ENCODE data around the gene POLD3. TPM values are rescaled to one million over a fixed set of nuclear protein-coding genes. Genes with fewer than 3 reads are reported as not detected.

POLD3 gene
- total and polyA plus RNA-seq, 2 of the 8 experiments (the other 6 are each of a cell fraction or from before 2014, with no cell fraction given): 18.1 to 29.3 TPM

DNA sequence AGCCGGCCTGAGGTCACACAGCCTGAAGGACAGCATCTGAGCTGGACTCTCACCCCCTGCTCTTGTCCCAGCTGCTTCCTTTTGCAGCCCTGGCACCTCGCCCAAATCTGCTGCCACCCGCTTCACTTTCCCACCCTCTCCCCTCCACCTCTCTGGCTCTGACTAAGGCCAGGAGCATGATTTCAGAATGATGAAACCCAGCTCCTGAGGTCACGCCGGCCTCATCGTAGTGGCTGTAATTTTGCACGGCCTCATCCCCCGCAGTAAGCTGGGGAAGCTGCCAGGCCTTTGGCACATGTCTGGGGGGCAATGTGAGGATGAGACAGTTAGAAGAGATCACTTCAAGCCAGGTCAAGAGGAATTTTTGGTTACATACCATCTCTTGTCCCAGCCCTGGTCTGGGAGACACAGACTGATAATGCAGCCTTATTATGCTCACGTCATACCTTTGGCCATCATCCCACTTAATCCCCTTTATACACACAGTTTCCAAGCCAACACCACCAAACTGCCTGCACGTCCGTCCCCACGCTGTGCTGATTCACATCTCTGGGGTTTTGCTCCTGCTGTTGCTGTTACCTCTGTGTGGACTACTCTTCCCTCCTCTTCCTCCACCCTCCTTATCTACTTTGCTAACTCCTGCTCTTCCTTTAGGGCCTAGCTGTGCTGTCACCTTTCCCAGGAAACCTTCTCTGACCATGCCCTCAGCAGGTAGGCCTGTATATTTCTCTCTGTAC lies 80.7 kb downstream of the POLD3 start:
- no peaks in the 10 kb centered on the region for H3K79me1 ChIP-seq (ENCODE audit: low read depth, low read length)
- no peaks in the 10 kb centered on the region for H3K36me3 ChIP-seq (ENCODE audit: control insufficient read depth in 2 of 4, insufficient read depth in 4 of 4, low read length in 3 of 4)
- no peak overlapping the region for H2BK15ac ChIP-seq (ENCODE audit: low read length)
- no peak overlapping the region for H3K56ac ChIP-seq (replicated peaks; ENCODE audit: insufficient read length, low read depth, low read length)
- H3K23ac ChIP-seq (ENCODE audit: insufficient read length): no peak overlapping the region
- DNase-seq (ENCODE audit: low read depth in 1 of 2, low spot score in 2 of 2) (peak in 1 of 2 experiments; percentile 40), FAIRE-seq (no peak)
- H2BK120ac ChIP-seq (replicated peaks; ENCODE audit: low read depth, low read length): no peak overlapping the region
- no peak overlapping the region; the same call in none of the 2 replicates for H3K18ac ChIP-seq (ENCODE audit: extremely low read depth, low read length)
- no peak overlapping the region for H3K4me3 ChIP-seq (ENCODE audit: extremely low read depth in 1 of 4, insufficient read depth in 2 of 4, low read depth in 3 of 4, low read length in 4 of 4)
- H3K4me1 ChIP-seq (replicated peaks in 1 of 4; ENCODE audit: control insufficient read depth in 3 of 4, insufficient read depth in 4 of 4, low read length in 3 of 4): no peaks in the 10 kb centered on the region
- H3K9me3 ChIP-seq (ENCODE audit: insufficient read depth in 2 of 2, low read depth in 1 of 2, low read length in 1 of 2): 0 out of 4 replicates have a peak, but pooled peaks cover 0 to 2% of the 10 kb centered on the region in 2 experiments
- H3K4ac ChIP-seq (replicated peaks; ENCODE audit: insufficient read length, low read depth, low read length): no peak overlapping the region
- no peaks in the 10 kb centered on the region for H4K20me1 ChIP-seq (replicated peaks in 1 of 2; ENCODE audit: control insufficient read depth in 1 of 2, insufficient read depth in 2 of 2, low read length in 2 of 2)
- H2BK5ac ChIP-seq (ENCODE audit: low read depth, low read length): no peak overlapping the region; the same call in 1 of the 2 replicates
- no peak overlapping the region for H2BK12ac ChIP-seq (ENCODE audit: low read depth, low read length)
- H3K27ac ChIP-seq (ENCODE audit: low read depth, low read length): no peak overlapping the region
- H3K23me2 ChIP-seq (ENCODE audit: low read depth, low read length): no peaks in the 10 kb centered on the region
- no peak overlapping the region for H4K91ac ChIP-seq (replicated peaks; ENCODE audit: insufficient read length, low read length)
- H3K14ac ChIP-seq (ENCODE audit: insufficient read length): no peak overlapping the region
- no peak overlapping the region for H2AK5ac ChIP-seq (ENCODE audit: low read depth, low read length)
- ChIA-PET POLR2A (ENCODE audit: partially characterized antibody) (no interaction called here), CTCF (ENCODE audit: partially characterized antibody) (interaction anchor here (1.1 to 1.7 kb wide), 5 partner anchors 9 to 28 kb away, joined by 3 to 4 read pairs (median 4); no protein-coding TSS in a partner anchor)
- no peak overlapping the region for H4K8ac ChIP-seq (ENCODE audit: extremely low read depth, insufficient read depth, low read length)
- H3K79me2 ChIP-seq (ENCODE audit: control insufficient read depth in 1 of 2, insufficient read depth in 2 of 2, low read length in 2 of 2): no peaks in the 10 kb centered on the region
- H3K4me2 ChIP-seq (ENCODE audit: insufficient read depth in 1 of 2, low read depth in 2 of 2, low read length in 2 of 2): no peak overlapping the region
- no peak overlapping the region for H3K9ac ChIP-seq (replicated peaks in 1 of 4; ENCODE audit: extremely low read depth in 1 of 4, low read depth in 3 of 4, low read length in 3 of 4)
- H3K27me3 ChIP-seq (replicated peaks in 1 of 4; ENCODE audit: control insufficient read depth in 3 of 4, extremely low read depth in 1 of 4, insufficient read depth in 3 of 4, low read length in 3 of 4): no peaks in the 10 kb centered on the region
- H2BK20ac ChIP-seq (ENCODE audit: low read length): no peak overlapping the region
- no peak overlapping the region for H4K5ac ChIP-seq (ENCODE audit: insufficient read length, low read depth, low read length)
- H2AFZ ChIP-seq (ENCODE audit: low read length): no peak overlapping the region
- WGBS, 2 experiments (ENCODE audit: extremely low coverage in 1 of 2, insufficient coverage in 1 of 2, insufficient read length in 1 of 2, insufficient replicate concordance in 2 of 2, low coverage in 1 of 2, low lambda C conversion rate in 2 of 2, missing lambda C conversion rate in 1 of 2): 90% methylated on average over 12 of the region's 12 CpGs; no CpG with 5 or more reads in 1 of the 2 experiments
- no peak for TF ChIP-seq RAD21 (IDR thresholded peaks at IDR 0.05 in 1 of 2, conservative IDR thresholded peaks at IDR 0.05 in 1 of 2; ENCODE audit: low read depth in 2 of 2, low read length in 2 of 2)
- TF ChIP-seq, protein P1, sequence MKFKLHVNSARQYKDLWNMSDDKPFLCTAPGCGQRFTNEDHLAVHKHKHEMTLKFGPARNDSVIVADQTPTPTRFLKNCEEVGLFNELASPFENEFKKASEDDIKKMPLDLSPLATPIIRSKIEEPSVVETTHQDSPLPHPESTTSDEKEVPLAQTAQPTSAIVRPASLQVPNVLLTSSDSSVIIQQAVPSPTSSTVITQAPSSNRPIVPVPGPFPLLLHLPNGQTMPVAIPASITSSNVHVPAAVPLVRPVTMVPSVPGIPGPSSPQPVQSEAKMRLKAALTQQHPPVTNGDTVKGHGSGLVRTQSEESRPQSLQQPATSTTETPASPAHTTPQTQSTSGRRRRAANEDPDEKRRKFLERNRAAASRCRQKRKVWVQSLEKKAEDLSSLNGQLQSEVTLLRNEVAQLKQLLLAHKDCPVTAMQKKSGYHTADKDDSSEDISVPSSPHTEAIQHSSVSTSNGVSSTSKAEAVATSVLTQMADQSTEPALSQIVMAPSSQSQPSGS (IDR thresholded peaks at IDR 0.05; ENCODE audit: low read length): no peak
- no peak for TF ChIP-seq SUZ12 (IDR thresholded peaks at IDR 0.05; ENCODE audit: low read length)
- no peak for TF ChIP-seq SRF (IDR thresholded peaks at IDR 0.05; ENCODE audit: low read depth, low read length)
- TF ChIP-seq MAFK (IDR thresholded peaks at IDR 0.05; ENCODE audit: low read depth, low read length): no peak
- no peak for TF ChIP-seq RNF2 (IDR thresholded peaks at IDR 0.05; ENCODE audit: borderline replicate concordance, low read depth, low read length, missing control alignments, poor library complexity, severe bottlenecking)
- no peak for TF ChIP-seq POLR2AphosphoS5 (IDR thresholded peaks at IDR 0.05; ENCODE audit: low read depth, low read length)
- TF ChIP-seq SIRT6 (IDR thresholded peaks at IDR 0.05; ENCODE audit: low read length): no peak
- TF ChIP-seq SIX5 (IDR thresholded peaks at IDR 0.05; ENCODE audit: low read depth, low read length): no peak
- TF ChIP-seq BACH1 (IDR thresholded peaks at IDR 0.05; ENCODE audit: low read length): no peak
